RPMI8226 (cell line): ENCODE data around the gene SETD2.
"Not testable (repeated sequence)": the region's sequence is repeated elsewhere in the genome, so short reads cannot be mapped to it uniquely, and the experiment has no call there.

Experiments used
- DNase-seq: peaks from one replicate; pipeline ENCODE4 v3.0.0-alpha.2; 2015

The SETD2 gene

DNA sequence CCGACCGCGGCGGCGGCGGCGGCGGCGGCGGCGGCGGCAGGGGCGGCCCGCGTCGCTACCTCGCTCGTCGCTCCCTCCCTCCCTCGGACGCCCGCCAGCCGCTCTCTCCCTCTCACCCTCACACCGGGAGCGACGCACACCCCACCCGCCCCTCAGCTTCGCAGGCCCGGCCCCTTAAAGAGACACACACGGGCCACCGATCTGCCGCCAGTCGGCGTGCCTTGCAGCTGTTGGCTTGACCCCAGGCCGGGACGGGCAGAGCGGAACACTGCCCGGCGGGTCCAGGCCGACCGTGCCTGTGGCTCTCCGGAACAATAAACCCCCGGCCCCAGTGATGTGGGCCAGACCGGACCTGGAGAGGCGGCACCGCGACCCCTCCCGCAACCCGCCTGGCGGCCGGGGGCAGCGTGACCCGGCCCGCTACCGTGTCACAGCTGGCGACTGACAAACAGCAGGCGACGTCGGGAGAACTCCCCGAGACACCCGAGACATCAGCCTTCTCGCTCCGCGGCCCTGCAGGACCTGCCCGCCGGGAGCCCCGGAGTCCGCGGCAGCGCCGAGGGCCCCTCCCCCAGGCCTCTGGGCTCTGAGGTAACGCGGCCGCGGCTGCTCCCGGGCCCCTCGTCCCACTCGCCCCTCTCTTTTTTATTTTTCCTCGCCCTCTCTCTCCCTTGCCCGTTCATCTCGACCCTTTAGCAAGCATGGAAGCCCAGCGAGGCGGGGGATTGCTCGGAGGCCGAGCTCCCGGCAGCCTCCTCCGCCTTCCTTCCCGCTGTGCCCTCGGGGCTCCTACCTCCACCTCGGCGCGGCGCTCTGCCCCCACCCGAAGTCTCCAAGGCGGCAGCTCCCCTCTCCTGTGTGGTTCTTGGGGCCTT is at the start of gene SETD2:
TSS of gene SETD2 (minus strand) at position 107 of the 875 bp plus-strand sequence. CDS start 189 bp downstream, outside the sequence.
- DNase-seq: peak; percentile 95

GRCh38 chr3:47210863-47211405 is 47.0 kb upstream of the SETD2 start:
- no peak for DNase-seq

- not testable (repeated sequence) for DNase-seq
These were observed 42.1 kb upstream of the SETD2 start for GRCh38 chr3:47206022-47206421.

GRCh38 chr3:47204875-47205274 is 41.0 kb upstream of the SETD2 start:
- DNase-seq: no peak

DNA sequence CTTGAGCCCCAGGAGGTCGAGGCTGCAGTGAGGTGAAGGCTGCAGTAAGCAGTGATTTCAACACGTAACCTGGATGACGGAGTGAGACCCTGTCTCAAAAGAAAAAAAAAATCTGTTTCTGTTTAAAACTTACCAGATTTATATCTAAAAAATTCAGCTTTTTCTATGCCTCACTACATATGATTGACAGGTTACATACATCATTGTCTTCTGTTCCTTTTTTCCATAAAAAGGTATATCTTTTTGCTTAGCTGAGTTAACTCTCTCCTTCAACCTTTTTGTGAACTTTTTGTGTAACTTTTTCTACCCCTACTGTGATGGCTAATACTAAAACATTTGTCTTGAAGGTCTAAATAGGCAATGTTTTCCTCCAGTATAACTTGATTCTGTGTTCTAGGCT is 38.6 kb upstream of the SETD2 start:
- no peak for DNase-seq

DNA sequence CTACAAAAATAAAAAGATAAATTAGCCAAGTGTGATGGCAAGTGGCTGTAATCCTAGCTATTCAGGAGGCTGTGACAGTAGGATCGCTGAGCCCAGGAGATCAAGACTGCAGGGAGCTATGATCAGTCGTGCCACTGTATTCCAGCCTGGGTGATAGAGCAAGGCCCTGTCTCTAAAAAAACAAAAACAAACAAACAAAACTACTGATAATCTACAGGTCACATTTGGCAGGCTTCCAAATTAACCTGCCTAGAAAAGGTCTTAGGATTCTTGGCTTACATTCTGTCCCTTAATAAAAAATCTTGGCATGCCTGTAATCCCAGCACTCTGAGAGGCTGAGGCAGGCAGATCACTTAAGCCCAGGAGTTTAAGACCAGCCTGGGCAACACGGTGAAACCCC is 33.4 kb upstream of the SETD2 start:
- DNase-seq: no peak

- no peak for DNase-seq
These were observed 31.1 kb upstream of the SETD2 start for GRCh38 chr3:47194994-47195393.

DNA sequence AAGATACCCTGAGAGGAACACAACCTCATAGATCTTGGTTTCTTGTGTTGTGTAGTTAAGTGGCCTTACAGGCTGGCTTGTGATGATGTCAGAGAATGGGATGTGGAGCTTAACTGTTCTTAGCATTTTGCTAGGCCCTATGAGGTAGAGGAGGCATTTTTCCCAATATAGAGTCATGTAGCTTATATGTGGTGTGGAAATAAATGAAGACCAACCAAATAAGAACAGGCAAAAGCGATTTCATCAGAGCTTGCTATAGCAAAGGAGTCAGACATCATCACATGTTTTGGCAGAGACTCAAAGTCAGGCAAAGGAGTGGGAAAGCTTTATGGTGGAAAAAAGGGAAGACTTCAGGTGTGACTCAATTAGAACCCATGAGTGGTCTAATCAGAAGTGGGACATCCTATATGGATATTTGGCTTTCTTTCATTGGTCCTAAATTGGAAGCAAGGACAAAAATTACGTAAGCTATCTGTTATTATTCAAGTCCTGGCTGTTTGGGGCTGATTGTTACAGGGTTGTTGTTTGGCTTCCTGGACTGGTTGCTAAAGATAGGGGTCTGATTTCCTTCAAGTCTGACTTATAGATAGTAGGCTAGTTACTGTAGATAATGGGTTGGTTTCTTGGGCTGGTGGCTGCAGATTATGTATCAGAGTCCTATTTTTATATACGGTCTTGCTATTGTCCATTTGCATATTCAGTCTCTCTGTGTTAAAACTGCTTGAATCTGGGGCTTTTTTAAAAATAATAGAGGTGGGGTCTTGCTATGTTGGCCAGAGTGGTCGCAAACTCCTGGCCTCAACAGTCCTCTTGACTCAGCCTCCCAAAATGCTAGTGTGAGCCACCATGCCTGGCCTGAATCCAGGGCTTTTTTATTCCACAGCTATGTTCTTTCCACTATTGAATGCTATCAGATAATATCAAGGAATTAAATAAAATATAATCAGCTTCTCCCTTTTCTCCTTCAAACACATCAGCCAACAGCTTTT is 30.3 kb upstream of the SETD2 start:
- no peak for DNase-seq

DNA sequence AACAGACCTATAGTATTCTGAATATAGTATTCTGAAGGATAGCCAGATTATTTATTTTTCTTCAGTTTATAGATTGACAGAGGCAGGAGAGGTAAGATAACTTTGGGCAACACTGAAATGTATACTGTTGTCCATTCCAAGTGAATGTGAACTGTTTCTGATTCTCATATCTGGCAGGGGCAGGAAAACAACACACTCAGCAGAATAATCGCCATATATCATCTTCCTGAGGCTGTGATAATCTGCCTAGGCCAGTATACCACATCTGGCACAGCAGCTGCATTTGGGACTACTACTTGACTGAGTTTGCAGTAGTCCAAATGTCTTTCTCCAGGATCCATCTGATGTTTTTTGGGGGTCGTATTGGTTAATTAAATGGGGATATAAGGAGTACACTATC is 22.4 kb upstream of the SETD2 start:
- DNase-seq: no peak

- DNase-seq: not testable (repeated sequence)
These were observed 17.8 kb upstream of the SETD2 start for GRCh38 chr3:47181685-47182084.

- not testable (repeated sequence) for DNase-seq
These were observed 16.1 kb upstream of the SETD2 start for GRCh38 chr3:47180011-47180410.

GRCh38 chr3:47176582-47176981 is 12.7 kb upstream of the SETD2 start:
- no peak for DNase-seq

DNA sequence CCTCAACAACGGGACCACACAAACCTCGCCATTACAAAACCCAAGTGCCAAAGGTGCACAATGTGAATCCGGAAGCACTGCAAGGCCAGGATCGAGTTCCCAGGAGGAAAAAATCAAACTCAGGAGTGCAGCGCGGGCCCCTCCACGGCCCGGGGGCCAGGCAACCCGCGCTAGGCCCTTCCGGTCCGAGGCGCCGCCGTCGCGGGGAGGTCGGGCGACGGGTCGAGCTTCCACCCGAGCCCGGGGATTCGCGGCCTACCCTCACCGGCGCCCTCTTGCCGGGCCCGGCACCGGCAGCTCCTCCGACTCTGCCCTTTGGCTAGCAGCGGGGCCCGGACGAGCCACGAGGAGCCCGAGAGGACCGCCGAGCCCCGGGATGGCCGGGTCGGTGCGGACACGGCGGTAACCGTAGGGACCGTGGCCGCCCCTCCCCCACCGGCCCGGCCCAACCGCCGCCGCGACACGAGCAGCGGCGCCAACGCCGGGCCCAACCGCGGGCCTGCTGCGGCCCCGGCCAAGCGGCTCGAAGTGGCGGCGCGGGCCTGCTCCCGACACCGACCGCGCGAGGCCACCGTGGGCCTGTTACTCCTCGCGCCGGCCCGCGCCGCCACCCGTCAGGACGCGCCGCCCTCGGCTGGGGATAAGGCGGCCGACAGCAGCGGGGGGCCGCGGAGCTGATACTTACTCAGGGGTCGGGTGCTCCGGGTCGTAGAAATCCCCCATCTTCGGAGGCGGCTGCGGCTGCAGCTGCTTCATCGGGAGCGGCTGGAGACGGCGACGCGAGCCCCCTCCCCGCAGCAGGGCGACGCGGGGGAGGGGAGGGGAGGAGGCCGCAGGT is 525 bp downstream of the SETD2 start:
- peak; percentile 51 for DNase-seq

- peak; percentile 31 for DNase-seq
These were observed 1.2 kb downstream of the SETD2 start for GRCh38 chr3:47162697-47163168.

DNA sequence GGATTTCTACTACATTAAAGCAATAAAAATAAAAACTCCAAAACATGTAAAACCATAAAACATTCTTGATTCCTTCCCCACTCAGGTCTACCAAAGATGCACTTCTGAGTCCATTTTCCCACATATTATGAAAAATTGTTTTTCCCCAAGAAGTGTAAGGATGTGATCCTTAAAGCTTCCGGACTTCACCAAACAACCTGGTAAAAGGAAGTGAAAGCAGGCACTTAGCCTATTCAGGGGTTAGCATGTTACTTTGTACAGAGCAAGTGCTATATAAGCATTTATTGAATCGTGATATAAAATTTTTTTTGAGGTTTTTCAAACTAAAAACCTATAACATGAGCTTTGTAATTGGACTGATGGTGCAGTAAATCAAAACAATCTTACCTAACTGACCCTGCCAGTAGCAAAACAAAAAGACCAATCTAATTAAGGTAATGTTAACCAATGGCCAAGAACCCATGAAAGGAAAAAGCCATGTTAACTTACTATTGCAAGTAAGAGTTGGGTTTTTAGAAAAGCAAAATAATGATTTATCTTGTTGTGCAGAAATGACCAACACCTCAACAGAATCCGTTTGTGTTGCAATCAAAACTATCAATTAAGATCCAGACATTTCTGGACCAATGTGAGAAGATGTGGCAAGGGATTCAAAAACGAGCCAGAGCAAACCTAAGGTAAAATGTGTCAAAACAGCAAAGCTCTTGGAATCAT is 1.8 kb downstream of the SETD2 start:
- peak; percentile 42 for DNase-seq

- no peak for DNase-seq
These were observed 4.1 kb downstream of the SETD2 start for GRCh38 chr3:47159820-47160219.

DNA sequence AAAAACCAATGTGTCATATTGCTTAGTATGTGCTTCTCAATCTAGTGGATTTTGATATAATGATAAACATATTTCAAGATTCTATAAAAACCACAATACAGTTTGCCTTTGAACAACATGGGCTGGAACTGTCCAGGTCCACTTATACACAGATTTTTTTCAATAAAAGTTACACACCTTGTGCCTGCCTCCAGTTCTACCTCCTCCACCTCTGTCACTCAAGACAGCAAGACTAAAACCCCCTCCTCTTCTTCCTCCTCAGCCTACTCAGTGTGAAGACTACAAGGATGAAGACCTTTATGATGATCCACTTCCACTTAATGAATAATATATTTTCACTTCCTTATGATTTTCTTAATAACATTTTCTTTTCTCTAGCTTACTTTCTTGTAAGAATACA is 5.7 kb downstream of the SETD2 start:
- no peak for DNase-seq

- no peak for DNase-seq
These were observed 7.5 kb downstream of the SETD2 start for GRCh38 chr3:47156396-47156795.

- DNase-seq: no peak
These were observed 11.3 kb downstream of the SETD2 start for GRCh38 chr3:47152578-47152977.

DNA sequence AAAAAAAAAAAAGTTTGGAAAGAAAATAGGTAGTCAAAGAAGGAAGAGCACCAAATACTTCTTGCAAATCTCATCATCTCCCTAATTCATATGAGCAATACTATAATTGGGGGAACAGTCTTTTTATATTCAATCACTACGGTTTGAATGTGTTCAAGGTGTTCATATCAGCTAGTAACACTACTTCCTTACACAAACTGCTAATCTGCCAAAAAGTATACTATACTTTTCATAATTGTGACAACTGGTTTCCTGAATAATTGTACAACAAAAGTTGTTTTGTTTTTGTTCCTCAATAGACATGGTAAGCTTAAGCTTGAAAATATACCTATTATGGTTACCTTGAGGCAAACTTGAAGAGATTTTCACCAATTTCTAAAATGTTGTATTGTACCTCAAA is 12.1 kb downstream of the SETD2 start:
- no peak for DNase-seq

DNA sequence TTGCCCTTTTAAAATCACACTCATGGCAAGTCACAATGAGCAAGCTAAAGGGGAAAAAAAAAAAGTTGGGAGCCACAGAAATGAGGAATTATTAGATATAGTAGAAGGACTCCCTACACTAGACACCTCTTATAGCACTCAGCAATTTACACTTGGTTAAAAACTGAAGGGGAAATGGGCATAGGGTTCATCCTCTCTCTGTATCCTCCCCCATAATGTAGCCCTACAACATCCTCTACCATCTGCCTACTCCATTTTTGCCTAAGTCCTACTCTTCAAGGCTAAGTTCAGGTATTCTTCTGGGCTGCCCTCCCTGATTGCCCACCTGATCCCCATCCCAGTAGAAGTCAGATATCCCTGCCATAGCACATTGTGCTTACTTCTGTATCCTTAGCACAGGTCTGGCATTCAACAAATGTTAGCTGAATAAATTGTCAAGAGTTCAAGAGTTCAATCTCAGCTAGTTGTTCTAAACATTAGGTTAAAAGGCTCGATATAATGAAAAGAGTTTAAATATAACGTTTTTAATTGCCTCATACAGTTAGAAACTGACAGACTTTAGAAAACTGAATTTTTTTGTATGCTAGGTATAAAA is 14.5 kb downstream of the SETD2 start:
- no peak for DNase-seq
